Fibroblast of the aortic adventitia (primary cell): ENCODE measurements around the gene INHBC. TPM values are rescaled to one million over a fixed set of nuclear protein-coding genes. Genes with fewer than 3 reads are reported as not detected.

ENCODE experiments used
- DNase-seq: peaks from one replicate; pipeline ENCODE4 v3.0.0-alpha.2; 2010; ENCODE audit warnings: low read depth
- H3K4me3 ChIP-seq: 2 replicates; pipeline ENCODE4 v1.5.1; 2011; ENCODE audit warnings: low read depth, mild to moderate bottlenecking, control low read depth, low read length, moderate library complexity
- total RNA-seq: library from RNA; depleted of rRNA; stranded (reverse); fragments of >200 nt; gene quantifications from 2 replicates; pipeline ENCODE4 v1.2.3, GENCODE V29; 2012; ENCODE audit warnings: low replicate concordance
- TF ChIP-seq, protein P1 (sequence below): IDR thresholded peaks from 2 replicates; pipeline ENCODE4 v1.5.1; 2011; ENCODE audit warnings: mild to moderate bottlenecking, low read length, control low read depth, inconsistent platforms; ENCODE audit not compliant: insufficient read depth

The INHBC gene
- not detected in 2 replicates for total RNA-seq

GRCh38 chr12:57434517-57435223 is at the start of gene INHBC:
TSS of gene INHBC (plus strand) at chr12:57434784. CDS start at chr12:57434887, 103 bp downstream.
- H3K4me3 ChIP-seq, result no peak within 1 kb of the TSS
- TF ChIP-seq, protein P1, sequence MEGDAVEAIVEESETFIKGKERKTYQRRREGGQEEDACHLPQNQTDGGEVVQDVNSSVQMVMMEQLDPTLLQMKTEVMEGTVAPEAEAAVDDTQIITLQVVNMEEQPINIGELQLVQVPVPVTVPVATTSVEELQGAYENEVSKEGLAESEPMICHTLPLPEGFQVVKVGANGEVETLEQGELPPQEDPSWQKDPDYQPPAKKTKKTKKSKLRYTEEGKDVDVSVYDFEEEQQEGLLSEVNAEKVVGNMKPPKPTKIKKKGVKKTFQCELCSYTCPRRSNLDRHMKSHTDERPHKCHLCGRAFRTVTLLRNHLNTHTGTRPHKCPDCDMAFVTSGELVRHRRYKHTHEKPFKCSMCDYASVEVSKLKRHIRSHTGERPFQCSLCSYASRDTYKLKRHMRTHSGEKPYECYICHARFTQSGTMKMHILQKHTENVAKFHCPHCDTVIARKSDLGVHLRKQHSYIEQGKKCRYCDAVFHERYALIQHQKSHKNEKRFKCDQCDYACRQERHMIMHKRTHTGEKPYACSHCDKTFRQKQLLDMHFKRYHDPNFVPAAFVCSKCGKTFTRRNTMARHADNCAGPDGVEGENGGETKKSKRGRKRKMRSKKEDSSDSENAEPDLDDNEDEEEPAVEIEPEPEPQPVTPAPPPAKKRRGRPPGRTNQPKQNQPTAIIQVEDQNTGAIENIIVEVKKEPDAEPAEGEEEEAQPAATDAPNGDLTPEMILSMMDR, result no peak
- no peak for DNase-seq

DNA sequence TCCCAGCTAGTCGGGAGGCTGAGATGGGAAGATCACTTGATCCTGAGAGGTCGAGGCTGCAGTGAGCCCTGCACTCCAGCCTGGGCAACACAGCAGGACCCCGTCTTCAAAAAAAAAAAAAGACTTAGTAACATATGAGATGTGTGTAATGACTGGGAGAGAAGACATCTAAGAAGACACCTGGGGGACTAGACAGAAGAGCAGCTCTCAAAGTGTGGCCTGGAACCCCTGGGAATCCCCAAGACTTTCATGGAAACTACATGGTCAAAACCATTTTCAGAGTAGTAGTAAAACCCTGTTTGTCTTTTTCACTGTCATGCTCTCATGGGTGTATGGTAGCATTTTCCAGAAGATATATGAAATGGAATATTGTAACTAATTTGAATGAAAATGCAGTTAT is 49.0 kb upstream of the INHBC start:
- DNase-seq, result no peak
- TF ChIP-seq, protein P1, result no peak
- no peak overlapping the region for H3K4me3 ChIP-seq

DNA sequence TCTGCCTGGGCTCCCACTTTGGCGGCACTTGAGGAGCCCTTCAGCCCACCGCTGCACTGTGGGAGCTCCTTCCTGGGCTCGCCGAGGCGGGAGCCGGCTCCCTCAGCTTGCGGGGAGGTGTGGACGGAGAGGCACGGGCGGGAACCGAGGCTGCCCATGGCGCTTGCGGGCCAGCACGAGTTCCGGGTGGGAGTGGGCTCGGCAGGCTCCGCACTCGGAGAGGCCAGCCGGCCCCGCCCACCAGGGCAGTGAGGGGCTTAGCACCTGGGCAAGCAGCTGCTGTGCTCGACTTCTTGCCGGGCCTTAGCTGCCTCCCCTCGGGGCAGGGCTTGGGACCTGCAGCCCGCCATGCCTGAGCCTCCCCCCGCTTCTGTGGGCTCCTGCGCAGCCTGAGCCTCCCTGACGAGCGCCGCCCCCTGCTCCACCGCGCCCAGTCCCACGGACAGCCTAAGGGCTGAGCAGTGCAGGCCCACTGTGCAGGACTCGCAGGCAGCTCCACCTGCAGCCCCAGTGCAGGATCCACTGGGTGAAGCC is 48.3 kb upstream of the INHBC start:
- no peak for DNase-seq
- no peak overlapping the region for H3K4me3 ChIP-seq
- TF ChIP-seq, protein P1, result no peak

DNA sequence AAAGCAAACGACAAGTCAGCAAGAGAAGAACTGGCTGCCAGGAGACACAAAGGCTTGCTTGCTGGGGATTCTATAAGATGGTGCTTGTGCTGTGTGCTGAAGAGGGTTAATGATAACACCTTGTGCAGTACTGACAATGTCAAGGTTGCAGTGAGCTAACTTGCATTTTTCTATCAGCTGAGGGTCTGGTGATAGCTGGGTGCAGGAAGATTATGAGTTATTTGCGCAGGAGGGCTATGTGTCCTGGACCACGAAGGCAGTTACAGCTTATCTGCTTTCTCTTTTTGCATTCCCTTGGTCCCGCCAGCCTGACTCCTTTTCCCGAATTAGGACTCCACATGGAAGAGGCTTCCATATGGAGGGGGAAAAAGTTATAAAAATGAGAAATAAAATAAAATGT is 46.2 kb upstream of the INHBC start:
- no peak for DNase-seq
- TF ChIP-seq, protein P1, result no peak
- no peak overlapping the region for H3K4me3 ChIP-seq

DNA sequence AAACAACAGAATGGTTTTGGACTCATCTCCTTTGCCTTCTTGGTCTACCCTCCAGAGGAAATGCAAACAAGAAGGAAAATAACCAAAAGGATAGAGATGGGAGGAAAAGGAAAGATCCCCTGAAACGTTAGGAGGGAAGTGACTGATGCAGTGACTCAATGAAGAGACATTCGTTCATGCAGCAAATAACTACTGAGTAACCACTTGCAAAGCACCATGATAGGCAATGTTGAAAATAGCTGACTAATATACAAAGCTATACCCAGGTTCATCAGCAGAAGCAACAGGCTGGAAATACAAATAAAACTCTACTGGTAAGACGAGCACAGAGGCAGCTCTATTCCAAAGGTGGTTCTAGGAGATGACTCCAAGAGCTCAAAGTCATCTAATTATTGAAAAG is 45.6 kb upstream of the INHBC start:
- no peak overlapping the region for H3K4me3 ChIP-seq
- TF ChIP-seq, protein P1, result no peak
- peak; percentile 80 for DNase-seq

DNA sequence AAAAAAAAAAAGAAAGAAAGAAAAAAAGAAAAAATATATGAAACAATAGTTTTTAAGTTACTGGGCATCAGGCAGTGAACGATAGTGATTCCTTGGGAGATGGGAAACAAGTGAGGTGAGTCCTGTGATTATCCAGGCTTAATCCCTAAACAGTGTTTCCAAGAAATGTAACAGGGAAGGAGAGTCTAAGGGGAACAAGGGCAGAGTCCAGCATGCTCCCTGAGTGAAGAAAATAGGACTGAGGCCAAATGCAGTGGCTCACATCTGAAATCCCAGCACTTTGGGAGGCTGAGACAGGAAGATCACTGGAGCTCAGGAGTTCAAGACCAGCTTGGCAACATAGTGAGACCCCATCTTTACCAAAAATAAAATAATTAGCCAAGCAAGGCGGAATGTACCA is 44.4 kb upstream of the INHBC start:
- no peak overlapping the region for H3K4me3 ChIP-seq
- no peak for DNase-seq
- TF ChIP-seq, protein P1, result no peak

GRCh38 chr12:57395121-57395520 is 39.5 kb upstream of the INHBC start:
- TF ChIP-seq, protein P1, result no peak
- no peak overlapping the region for H3K4me3 ChIP-seq
- DNase-seq, result no peak
